Purkinje cell (primary cell): ENCODE measurements around the gene OR4C12. TPM values are rescaled to one million over a fixed set of nuclear protein-coding genes. Genes with fewer than 3 reads are reported as not detected.

Source experiments
- polyA plus RNA-seq: library from polyadenylated mRNA; unstranded; fragments of >200 nt; fragmentation: Nextera tagmentation; gene quantifications from 2 replicates; pipeline ENCODE4 v1.2.1, GENCODE V29; 2014

The OR4C12 gene
- polyA plus RNA-seq = not detected in 2 replicates

DNA sequence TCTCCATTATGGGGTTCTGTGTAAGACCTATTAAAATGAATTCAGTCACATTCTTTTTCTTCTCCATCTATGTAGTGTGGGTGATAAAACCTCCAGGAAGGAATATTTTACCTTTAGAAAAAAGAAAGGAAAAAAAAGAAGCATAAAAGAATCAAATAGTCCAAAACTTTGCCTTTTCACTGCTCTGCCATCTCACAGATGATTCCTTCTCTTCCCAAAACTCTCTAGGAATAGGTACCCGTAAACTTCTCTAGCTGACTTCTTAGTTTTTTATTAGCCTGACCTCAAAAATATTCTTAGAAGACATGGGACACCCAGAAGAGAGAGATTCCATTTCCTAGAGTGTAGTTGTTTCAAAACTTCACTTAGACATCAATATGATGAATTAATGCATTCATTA is at the start of gene OR4C12:
OR4C12 (minus strand) TSS at position 101 of the 400 bp plus-strand sequence; CDS start at position 67, 34 bp downstream.

DNA sequence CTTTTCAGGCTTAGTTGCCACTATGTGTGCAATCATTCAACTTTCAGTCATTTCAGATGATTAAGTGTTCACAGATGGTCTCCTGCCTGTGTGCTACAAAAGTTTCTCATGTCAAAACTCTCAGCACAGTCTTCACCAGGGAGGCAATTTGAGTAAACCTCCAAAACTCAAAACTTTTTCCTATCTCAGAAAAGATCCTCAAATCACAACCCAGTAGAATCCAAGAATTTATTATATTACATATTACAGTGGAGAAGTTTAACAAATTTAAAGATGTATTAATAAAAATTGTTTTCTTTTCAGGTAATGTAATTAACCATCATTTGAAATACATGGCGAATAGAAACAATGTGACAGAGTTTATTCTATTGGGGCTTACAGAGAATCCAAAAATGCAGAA is 30.2 kb downstream of the OR4C12 start, which contains the start of gene OR4C13:
OR4C13 (plus strand) TSS at position 301 of the 400 bp plus-strand sequence; CDS start at position 333, 32 bp downstream.

Other genes with a start within 250 kb of the OR4C12 start
- gene OR4C13, start 30.1 kb downstream of the OR4C12 start, polyA plus RNA-seq = not detected in 2 replicates
- not detected in 2 replicates for gene OR4C45, start 50.3 kb upstream of the OR4C12 start, polyA plus RNA-seq